GM19238 (cell line): ENCODE results near the gene RPL7L1.
"Not testable (repeated sequence)": the region's sequence is repeated elsewhere in the genome, so short reads cannot be mapped to it uniquely, and the experiment has no call there.

Experiments
- DNase-seq: peaks from one replicate; pipeline ENCODE4 v3.0.0; 2011; ENCODE audit warnings: low spot score; ENCODE audit not compliant: insufficient read length

The RPL7L1 gene

DNA sequence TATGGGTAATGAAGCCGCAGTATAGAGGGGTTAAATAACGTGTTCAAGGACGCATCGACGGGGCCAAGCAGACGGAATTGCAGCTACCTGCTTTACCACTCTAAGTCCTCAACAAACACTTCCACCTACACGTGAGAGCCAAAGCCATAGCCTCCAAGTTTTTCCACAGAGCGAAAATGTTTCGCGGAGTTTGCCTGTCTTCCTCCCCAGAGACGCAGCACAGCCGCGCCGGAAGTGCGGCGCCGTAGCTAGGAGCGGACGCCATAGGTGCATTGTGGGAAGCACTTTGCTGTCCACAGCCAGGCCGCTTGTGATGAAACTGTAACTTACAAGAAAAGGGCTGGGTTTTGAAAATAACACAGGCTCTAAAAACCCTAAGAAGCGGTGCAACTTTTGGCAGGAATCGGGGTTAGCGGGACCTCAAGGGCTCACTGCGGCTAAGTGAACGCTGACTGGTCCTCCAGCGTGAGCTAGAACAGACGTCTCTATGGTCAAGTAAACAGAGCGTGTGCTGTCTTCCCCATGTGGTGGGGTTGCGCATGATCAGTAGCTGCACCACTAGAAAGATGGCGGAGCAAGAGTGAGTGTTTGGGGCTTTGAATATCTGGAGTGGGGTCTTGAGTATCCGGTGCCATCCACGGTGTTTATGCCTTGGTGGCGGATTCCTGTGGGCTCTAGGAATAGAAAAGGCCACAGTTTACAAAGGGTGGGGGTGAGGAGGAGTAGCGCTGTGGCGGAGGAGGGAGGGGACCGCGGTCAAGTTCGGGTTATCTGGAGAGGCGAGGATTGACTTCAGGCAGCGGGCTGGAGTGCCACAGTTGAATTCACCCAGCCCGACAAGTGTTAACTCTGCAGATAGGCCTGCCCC, at the start of gene RPL7L1:
Gene RPL7L1, plus strand, starts transcription at position 245 of the 868 bp plus-strand sequence. Its CDS starts 295 bp downstream, at position 540.
- peak; percentile 66 for DNase-seq

- no peak for DNase-seq
Measured at GRCh38 chr6:42831237-42831636, 48.2 kb upstream of the RPL7L1 start.

GRCh38 chr6:42834056-42834455, 45.4 kb upstream of the RPL7L1 start:
- no peak for DNase-seq

GRCh38 chr6:42841844-42842584, 37.4 kb upstream of the RPL7L1 start:
- no peak for DNase-seq

DNA sequence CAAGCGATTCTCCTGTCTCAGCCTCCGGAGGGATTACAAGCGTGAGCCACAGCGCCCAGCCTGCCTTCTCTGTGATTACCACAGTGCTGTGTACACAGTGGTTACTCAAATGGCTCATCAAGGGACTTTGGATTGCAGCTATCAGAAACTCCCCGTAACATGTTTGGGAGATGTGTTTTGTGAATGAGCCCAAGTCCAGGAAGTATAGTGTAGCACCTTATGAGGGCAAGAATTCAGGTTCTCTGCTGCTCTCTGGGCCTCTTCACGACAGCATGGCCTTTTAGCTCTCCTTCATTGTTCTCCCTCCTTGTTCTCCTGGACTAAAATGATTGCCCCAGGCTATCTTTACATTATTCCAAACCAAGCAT, 34.1 kb upstream of the RPL7L1 start:
- DNase-seq = no peak

DNA sequence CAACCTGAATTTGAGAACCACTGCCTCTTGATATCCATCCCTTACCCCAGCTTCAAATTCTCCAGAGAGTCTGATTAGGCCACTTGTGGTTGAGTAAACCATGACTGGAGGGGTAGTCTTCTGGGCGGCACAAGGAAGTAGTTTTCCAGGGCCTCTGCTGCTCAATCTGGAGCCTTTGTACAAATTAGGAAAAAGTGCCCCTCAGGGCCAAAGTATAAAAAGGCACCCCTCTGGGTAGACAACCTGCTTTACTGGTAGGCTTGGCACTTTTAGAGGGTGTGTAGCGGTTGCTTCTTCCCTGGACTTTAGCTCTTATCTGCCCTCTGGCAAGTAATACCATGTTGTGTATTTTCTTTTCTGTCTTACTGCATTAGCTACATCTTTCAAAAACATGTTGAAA, 32.9 kb upstream of the RPL7L1 start:
- DNase-seq = no peak

DNA sequence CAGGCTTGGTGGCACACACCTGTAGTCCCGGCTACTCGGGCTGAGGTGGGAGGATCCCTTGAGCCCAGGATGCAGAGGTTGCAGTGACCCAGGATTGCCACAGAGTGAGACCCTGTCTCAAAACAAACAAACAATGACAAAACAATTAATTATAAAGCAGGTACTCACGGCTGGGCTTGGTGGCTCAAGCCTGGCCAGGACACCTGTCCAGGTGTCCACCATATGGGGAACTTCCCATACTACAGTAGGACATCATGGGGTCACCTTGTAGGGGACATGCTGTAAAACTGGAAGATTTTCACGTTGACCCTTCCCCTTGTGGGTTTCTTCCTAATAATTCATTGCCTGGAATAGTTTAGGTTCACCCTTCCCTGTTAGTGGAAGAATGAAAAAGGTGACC, 30.7 kb upstream of the RPL7L1 start:
- DNase-seq = no peak

- no peak for DNase-seq
Measured at GRCh38 chr6:42851599-42851998, 27.8 kb upstream of the RPL7L1 start.

DNA sequence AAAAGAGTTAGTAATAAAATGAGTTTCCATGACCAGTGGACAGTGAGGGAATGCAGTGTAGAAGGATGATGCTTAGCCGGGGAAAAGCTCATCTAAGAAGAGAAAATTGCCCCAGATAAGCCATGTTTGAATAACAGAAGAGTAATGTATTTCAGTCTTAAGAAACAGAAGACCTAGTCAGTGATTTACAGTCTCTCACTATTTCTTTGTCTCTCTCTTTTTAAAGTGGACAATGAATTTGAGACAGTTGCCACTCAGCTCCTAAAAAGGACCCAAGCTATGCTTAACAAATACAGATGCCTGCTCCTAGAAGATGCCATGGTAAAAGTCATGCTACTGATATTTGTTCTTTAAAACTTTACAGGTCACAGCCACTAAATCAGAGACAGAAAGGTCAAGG, 19.4 kb upstream of the RPL7L1 start:
- no peak for DNase-seq

- DNase-seq = no peak
Measured at GRCh38 chr6:42860481-42860880, 18.9 kb upstream of the RPL7L1 start.

- DNase-seq = no peak
Measured at GRCh38 chr6:42864602-42865001, 14.8 kb upstream of the RPL7L1 start.

GRCh38 chr6:42870145-42870936, 9.1 kb upstream of the RPL7L1 start:
- DNase-seq = no peak

GRCh38 chr6:42871711-42872110, 7.7 kb upstream of the RPL7L1 start:
- no peak for DNase-seq

DNA sequence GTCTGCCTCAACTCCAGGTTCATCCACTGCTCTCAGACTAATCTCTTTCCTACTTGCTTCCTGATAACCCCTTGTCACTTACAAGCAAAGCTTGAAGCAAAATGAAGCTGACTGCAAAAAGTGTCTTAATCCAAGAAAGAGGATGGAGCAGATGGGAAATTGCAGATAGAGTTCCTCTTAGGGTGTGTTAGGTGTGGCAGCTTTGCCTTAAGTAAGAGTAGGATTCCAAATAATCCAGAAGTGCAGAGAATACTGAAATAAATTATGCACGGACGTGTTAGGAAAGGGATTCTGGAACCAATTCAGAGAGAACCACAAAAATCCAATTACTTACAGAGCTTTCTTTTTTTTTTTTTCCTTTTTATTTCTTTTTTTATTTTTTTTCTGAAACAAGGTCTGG, 6.1 kb upstream of the RPL7L1 start:
- no peak for DNase-seq

DNA sequence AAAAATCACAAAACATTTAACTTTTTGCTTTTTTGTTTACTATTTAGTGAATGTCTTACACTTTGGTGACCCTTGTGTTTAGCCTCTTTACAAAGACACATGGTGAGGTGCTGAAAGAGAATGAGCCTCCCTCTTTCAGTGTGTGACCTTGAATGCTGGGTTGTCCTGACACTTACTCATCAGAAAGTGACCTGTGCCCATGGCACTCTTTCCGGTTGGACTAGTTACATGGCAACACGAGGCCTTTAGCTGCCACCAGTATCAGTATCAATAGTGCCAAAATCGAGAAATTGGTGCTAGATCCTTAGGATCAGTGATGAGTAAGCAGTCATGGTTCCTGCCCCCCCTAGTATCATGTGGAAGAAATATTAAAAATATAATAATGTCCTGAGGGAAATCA, 1.7 kb upstream of the RPL7L1 start:
- DNase-seq = no peak

GRCh38 chr6:42880240-42880817, 913 bp downstream of the RPL7L1 start:
- not testable (repeated sequence) for DNase-seq

DNA sequence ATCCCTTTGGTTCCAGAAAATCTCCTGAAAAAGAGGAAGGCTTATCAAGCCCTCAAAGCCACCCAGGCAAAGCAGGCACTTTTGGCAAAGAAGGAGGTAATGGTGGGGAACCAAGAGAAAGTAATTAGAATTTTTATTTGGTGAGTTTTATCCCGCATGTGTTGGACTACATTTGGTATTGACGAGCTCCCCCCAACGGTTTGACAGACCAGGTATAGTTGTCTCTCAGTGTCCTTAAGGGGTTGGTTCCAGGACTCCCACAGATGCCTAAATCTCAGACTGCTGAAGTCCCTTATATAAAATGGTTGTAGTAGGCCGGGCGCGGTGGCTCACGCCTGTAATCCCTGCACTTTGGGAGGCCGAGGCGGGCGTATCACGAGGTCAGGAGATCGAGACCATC, 1.5 kb downstream of the RPL7L1 start:
- DNase-seq = not testable (repeated sequence)

DNA sequence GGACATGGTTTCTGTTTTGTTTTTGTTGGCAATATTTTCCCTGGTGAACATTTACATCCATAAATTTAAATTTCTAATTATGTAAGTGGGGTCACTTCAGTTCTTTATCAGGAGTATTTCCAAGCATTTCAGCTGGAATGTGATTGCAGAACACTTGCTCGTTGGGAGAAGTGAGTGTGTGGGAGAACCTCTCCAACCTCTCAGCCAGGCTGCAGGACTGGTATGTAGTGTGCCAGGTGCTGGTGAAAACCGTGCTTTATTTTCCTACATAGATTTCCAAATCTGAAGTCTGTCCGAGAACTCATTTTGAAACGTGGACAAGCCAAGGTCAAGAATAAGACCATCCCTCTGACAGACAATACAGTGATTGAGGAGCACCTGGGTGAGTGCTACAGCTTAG, 6.3 kb downstream of the RPL7L1 start:
- DNase-seq = no peak

DNA sequence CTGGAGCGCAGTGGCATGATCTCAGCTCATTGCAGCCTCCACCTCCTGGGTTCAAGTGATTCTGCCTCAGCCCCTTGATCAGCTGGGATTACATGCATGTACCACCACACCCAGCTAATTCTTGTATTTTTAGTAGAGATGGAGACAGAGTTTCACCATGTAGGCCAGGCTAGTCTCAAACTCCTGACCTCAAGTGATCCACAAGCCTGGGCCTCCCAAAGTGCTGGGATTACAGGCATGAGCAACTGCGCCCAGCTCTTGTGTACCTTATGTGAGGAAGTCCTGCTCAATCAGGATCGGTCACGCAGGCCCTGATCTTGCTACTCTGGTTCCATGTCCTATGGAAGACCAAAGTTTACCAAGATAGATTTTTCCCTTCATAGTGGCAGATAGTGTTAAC, 8.8 kb downstream of the RPL7L1 start:
- DNase-seq = not testable (repeated sequence)

- DNase-seq = no peak
Measured at GRCh38 chr6:42889815-42890214, 10.4 kb downstream of the RPL7L1 start.
